ENCODE results near the gene NRARP.
A peak's percentile ranks its signal among the peaks of the same experiment; 100 is the strongest.

The NRARP gene

GRCh38 chr9:137275588-137276472 lies 26.2 kb downstream of the NRARP start:
- no peak for DNase-seq

GRCh38 chr9:137275203-137275587 lies 26.9 kb downstream of the NRARP start:
- DNase-seq = no peak

GRCh38 chr9:137273611-137274320 lies 28.3 kb downstream of the NRARP start:
- peak; percentile 75 for DNase-seq

- DNase-seq = no peak
Observed at GRCh38 chr9:137273095-137273490, 29.0 kb downstream of the NRARP start.

DNA sequence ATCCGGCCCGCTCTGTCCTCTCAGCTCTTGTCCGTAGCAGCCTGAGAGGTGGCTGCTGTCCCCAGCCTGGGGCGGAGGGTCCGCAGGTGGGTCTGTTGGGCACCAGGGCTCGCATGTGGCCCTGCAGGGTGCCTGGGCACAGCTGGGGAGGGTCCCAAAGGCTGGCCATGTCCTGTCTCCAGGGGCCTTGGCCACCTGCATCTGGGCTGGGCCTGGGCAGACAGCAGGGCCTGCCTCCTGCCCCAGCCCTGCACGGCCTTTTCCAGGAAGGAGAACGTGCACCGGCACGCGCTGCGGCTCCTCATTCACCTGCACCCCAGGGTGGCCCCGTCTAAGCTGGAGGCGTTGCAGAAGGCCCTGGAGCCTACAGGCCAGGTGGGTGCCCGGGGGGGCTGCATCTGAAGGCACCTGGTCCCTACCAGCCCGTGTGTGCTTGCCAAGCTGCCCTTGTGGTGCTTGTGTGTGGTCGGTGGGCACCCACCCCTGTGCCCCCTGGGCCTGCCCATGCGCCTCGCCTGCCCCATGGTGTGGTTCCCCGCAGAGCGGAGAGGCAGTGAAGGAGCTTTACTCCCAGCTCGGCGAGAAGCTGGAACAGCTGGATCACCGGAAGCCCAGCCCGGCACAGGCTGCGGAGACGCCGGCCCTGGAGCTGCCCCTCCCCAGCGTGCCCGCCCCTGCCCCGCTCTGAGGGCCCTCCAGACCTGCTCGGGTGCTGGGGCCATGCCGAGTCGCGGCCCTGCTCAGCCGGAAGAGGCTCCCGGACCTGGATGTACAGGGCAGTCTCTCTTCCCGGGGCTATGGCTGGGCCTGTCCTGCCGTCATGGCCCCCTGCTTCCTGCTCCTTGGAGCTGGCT lies 29.6 kb downstream of the NRARP start:
- no peak for DNase-seq

GRCh38 chr9:137271696-137272076 lies 30.4 kb downstream of the NRARP start:
- no peak for DNase-seq

DNA sequence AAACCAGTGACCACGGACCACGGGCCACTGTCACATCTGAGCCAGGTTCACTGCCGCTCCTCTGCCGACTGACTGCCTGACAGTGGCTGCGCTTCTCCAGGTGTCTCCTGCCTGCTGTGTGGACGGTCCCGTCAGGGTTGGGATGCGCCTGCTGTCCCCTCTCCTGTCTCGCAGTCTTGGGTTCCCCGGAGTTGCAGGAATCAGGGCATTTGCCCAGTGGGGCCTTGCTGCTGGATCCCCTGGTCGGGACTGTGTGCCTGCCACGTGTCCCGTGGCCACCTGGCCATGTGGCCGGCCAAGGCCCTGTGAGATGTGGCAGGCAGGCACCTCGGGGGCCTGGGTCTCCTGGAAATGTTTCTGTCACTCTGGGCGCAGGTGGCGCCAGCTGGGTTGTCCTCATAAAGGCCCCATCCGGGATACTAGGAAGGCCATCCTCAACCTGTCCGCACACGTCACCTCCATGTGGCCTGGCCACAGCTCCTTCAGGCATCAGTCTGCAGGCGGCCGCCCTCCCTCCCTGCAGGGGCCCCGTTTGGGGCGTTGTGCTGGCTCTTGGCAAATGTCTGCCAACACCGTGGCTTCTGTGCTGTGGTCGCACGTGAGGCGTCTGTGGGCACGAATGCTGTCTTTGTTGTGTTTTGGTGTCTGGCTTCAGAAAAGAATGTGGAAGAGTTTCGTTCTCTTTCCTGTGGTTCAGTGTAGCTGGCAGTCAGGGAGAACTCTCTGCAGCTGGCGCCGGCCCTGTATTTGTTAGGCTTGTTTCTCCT lies 31.0 kb downstream of the NRARP start:
- no peak for DNase-seq

DNA sequence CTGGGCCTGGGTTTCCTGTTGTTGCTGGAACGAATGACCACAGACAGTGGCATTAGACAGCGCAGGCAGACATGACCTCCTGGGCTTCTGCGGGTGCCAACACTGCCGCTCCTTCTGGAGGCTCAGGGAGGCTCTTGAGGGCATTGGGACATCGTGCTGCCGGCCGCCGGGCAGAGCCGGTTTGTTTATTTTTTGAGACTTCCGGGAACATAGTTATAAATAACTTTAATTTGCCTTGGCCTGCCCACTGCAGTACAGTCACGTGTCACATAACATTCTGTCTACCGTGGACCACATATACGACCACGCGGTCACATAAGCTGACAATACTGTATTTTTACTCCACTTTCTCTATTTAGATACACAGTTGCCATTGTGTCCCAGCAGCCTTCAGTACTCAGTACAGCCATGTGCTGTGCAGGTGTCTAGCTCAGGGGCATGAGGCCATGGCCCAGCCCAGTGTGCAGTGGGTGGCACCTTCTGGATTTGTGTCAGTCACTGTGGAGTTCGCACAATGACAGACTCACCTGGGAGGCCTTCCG lies 32.8 kb downstream of the NRARP start:
- DNase-seq = no peak

DNA sequence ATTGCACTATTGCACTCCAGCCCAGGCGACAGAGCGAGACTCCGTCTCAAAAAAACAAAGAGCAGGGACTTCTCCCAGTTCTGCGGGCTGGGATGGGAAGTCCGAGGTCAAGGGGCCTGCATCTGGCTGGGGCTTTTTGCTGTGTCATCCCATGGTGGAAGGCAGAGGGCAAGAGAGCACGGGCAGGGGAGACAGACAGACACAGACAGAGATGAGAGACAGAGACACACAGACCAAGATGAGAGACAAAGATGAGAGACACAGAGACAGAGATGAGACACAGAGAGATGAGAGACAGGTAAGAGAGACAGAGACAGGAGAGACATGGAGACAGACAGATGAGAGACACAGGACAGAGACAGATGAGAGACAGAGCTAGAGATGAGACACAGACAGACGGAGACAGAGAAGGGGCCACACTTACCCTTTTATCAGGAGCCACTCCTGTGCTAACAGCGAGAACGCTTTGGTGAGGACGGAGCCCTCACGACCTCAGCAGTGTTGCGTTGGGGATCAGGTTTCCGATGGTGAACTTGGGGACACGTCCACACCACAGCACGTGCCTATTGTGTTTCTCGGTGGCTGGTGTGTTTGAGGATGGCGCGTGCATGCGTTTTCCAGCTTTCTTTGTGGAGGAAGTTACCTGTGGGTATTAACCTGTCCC lies 33.4 kb downstream of the NRARP start:
- DNase-seq = no peak

DNA sequence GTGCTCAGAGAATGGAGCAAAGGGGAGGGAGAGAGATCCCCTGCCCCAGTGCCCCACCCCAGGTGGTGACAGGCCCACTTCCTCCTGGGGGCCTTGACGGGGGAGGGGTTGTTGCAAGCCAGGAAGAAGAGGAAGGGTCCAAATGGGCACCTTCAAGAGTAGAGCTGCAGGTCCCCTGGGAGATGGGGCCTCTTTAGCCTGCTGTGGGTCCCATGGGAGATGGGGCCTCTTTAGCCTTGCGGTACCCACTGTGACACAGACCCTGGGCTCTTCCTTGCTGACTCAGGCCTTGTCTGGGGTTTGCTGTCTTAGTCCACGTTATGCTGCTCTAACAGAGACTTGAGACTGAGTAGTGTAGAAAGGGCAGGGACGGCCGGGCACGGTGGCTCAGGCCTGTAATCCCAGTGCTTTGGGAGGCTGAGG lies 34.1 kb downstream of the NRARP start:
- no peak for DNase-seq

DNA sequence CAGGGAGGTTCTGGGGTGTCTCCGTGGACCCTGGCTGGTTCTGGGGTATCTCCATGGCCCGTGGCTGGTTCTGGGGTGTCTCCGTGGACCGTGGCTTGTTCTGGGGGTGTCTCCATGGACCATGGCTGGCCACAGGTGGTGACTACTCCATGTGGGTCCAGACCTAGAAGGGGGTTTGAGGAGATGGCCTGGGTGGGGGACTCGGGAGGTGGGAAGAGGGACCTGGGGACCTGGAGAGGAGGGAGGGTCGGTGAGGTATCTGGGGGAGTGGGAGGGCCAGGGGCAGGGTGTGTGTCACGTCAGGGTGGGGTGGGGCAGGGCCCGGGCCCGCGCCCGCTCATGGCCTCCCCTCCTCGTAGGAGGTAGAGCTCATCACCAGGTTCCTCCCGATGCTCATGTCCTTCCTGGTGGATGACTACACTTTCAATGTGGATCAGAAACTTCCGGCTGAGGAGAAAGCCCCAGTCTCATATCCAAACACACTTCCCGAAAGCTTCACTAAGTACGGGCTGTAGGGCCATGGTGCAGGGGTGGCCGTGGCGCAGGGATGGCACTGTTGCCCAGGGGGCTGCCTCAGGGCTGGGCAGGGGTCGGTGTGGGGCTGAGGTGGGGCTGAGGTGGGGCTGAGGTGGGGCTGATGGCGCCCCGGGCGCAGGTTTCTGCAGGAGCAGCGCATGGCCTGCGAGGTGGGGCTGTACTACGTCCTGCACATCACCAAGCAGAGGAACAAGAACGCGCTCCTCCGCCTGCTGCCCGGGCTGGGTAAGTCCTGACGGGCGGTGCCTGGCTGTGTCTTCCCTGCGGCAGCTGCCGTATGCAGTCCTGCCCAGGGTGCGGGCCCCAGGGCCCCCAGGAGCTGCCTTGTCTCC lies 35.3 kb downstream of the NRARP start:
- DNase-seq = no peak

DNA sequence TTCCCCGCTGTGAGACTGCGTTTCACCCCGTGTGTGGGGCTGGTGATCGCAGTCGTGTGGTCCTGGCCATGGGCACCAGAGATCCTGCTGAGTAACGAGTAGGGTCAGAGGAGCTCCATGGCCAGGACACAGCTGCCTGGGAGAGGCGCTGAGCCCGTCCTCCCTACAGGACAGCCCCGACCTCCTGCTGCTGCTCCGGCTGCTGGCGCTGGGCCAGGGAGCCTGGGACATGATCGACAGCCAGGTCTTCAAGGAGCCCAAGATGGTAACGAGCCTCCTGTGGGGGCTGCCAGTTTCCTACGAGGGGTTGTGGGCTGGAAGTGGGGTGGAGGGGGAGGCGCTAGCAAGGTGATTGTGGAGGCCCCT lies 35.9 kb downstream of the NRARP start:
- DNase-seq = no peak

GRCh38 chr9:137265496-137266161 lies 36.4 kb downstream of the NRARP start:
- DNase-seq = no peak

DNA sequence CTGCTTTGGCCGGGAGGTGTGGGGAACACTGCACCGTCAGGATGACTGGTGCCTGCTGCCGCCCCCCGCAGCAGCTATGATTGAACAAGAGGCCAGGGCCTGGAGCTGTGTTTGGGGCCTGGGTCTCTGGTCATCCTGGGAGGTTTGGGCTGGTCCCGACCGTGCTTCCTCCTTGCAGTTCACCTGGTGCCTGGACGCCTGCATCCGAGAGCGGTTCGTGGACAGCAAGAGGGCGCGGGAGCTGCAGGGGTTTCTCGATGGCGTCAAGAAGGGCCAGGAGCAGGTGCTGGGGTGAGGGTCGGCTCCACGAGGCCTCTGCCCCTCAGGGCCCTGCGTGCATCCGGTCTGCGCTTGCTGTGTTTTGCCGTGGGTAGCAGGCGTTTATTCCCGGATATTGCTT lies 38.0 kb downstream of the NRARP start:
- no peak for DNase-seq

DNA sequence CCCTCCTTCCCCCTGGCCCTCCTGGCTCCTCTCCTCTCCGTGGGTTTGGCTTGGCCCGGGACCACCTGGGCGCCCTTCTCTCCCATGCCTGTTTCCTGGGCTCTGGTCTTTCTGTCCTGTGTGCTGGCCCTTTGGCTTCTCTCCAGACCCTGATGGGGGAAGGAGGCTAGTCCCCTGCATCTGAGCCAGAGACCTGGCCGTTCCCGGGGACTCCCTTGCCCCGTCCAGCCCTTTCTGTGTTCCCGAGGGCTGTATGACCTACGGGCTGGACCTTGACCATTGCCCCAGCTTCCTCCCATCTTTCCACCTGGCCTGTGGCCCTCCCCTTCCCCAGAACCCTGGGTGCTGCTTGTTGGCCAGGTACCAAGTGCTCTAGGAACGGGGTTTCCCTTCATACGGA lies 38.6 kb downstream of the NRARP start:
- no peak for DNase-seq

DNA sequence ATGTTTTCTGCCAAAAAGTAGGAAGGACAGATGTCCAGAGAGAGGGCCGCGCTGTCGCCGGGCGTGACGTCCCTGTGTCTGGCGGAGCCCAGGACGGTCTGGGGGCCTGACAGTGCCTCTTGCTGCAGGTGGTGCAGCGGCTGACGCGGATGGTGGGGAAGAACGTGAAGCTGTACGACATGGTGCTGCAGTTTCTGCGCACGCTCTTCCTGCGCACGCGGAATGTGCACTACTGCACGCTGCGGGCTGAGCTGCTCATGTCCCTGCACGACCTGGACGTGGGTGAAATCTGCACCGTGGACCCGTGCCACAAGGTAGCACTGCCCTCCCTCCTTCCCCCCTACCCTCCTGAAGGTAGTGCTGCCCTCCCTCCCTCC lies 39.2 kb downstream of the NRARP start:
- DNase-seq = no peak

DNA sequence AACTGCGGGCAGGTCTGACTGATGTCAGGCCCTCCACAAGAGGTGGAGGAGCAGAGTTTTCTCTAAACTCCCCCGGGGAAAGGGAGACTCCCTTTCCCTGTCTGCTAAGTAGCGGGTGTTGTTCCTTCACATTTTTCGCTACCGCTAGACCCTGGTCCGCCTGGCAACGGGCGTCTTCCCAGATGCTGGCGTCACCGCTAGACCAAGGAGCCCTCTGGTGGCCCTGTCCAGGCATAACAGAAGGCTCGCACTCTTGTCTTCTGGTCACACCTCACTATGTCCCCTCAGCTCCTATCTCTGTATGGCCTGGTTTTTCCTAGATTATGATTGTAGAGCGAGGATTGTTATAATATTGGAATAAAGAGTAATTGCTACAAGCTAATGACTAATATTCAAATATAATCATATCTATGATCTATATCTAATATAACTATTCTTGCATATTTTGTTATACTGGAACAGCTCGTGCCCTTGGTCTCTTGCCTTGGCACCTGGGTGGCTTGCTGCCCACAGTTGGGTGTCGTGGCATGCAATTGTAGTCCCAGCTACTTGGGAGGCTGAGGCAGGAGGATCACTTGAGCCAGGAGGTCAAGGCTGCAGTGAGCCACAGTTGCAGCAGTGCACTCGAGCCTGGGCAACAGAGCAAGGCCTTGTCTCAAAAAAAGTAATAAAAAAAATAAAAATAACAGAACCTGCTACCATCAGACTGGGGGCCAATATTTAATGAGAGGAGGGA lies 39.7 kb downstream of the NRARP start:
- peak; percentile 37 for DNase-seq

GRCh38 chr9:137256856-137257255 lies 45.2 kb downstream of the NRARP start:
- no peak for DNase-seq

DNA sequence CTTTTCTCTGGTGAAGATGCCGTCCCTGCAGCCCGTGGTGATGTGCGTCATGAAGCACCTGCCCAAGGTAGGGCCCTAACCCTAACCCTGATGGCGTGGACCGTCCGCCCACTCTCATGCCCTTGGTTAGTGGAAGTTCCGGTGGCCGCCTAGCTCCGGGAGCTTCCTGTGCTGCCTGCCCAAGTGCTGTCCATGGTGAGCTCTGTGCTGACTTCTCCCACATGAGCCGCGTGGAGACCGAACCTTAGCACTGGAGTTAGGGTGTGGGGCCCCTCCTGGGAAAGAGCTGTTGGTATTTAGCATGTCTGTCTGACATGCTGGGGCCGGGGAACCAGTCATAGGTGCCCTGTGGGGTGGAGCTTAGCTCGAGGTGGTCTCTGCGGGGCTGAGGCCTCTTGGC lies 45.7 kb downstream of the NRARP start:
- no peak for DNase-seq
